ENCODE results near the gene FAM13A. TPM values are rescaled to one million over a fixed set of nuclear protein-coding genes. Genes with fewer than 3 reads are reported as not detected.

Gene FAM13A
- total and polyA plus RNA-seq, 2 of the 8 experiments (the other 6 are each of a cell fraction or from before 2014, with no cell fraction given): 7.1 to 16.5 TPM

GRCh38 chr4:88771883-88772450, 285.0 kb downstream of the FAM13A start:
- Histone ChIP-seq H2BK15ac (ENCODE audit: low read length) (no peak overlapping the region), H3K36me3 (ENCODE audit: control insufficient read depth in 2 of 4, insufficient read depth in 4 of 4, low read length in 3 of 4) (no peaks in the 10 kb centered on the region), H3K18ac (ENCODE audit: extremely low read depth, low read length) (no peak overlapping the region), H2BK5ac (ENCODE audit: low read depth, low read length) (no peak overlapping the region), H3K23me2 (ENCODE audit: low read depth, low read length) (no peaks in the 10 kb centered on the region), H2BK12ac (ENCODE audit: low read depth, low read length) (no peak overlapping the region), H4K8ac (ENCODE audit: extremely low read depth, insufficient read depth, low read length) (no peak overlapping the region), H3K4ac (replicated peaks; ENCODE audit: insufficient read length, low read depth, low read length) (no peak overlapping the region), H3K27me3 (replicated peaks in 1 of 4; ENCODE audit: control insufficient read depth in 3 of 4, extremely low read depth in 1 of 4, insufficient read depth in 3 of 4, low read length in 3 of 4) (no peaks in the 10 kb centered on the region), H3K79me1 (ENCODE audit: low read depth, low read length) (no peaks in the 10 kb centered on the region), H3K9ac (replicated peaks in 1 of 4; ENCODE audit: extremely low read depth in 1 of 4, low read depth in 3 of 4, low read length in 3 of 4) (no peak overlapping the region), H3K4me3 (ENCODE audit: extremely low read depth in 1 of 4, insufficient read depth in 2 of 4, low read depth in 3 of 4, low read length in 4 of 4) (no peak overlapping the region), H3K4me2 (ENCODE audit: insufficient read depth in 1 of 2, low read depth in 2 of 2, low read length in 2 of 2) (no peak overlapping the region), H2AK5ac (ENCODE audit: low read depth, low read length) (no peak overlapping the region), H3K14ac (ENCODE audit: insufficient read length) (no peak overlapping the region), H3K27ac (ENCODE audit: low read depth, low read length) (no peak overlapping the region), H3K23ac (ENCODE audit: insufficient read length) (no peak overlapping the region), H3K9me3 (ENCODE audit: insufficient read depth in 2 of 2, low read depth in 1 of 2, low read length in 1 of 2) (no peaks in the 10 kb centered on the region), H3K79me2 (ENCODE audit: control insufficient read depth in 1 of 2, insufficient read depth in 2 of 2, low read length in 2 of 2) (no peaks in the 10 kb centered on the region), H4K20me1 (replicated peaks in 1 of 2; ENCODE audit: control insufficient read depth in 1 of 2, insufficient read depth in 2 of 2, low read length in 2 of 2) (no peaks in the 10 kb centered on the region), H2AFZ (ENCODE audit: low read length) (no peak overlapping the region), H4K91ac (replicated peaks; ENCODE audit: insufficient read length, low read length) (no peak overlapping the region), H4K5ac (ENCODE audit: insufficient read length, low read depth, low read length) (no peak overlapping the region), H3K4me1 (replicated peaks in 1 of 4; ENCODE audit: control insufficient read depth in 3 of 4, insufficient read depth in 4 of 4, low read length in 3 of 4) (no peaks in the 10 kb centered on the region), H2BK20ac (ENCODE audit: low read length) (no peak overlapping the region), H3K56ac (replicated peaks; ENCODE audit: insufficient read length, low read depth, low read length) (no peak overlapping the region), H2BK120ac (replicated peaks; ENCODE audit: low read depth, low read length) (no peak overlapping the region)
- DNase-seq (ENCODE audit: low read depth in 1 of 2, low spot score in 2 of 2) (no peak), FAIRE-seq (no peak)
- ChIA-PET POLR2A (ENCODE audit: partially characterized antibody) (no interaction called here), CTCF (ENCODE audit: partially characterized antibody) (interaction anchor here (1.1 to 1.4 kb wide), 2 partner anchors 14 to 113 kb away, joined by 3 to 5 read pairs; no protein-coding TSS in a partner anchor)
- WGBS, 2 experiments (ENCODE audit: extremely low coverage in 1 of 2, insufficient coverage in 1 of 2, insufficient read length in 1 of 2, insufficient replicate concordance in 2 of 2, low coverage in 1 of 2, low lambda C conversion rate in 2 of 2, missing lambda C conversion rate in 1 of 2): 85% methylated on average over 4 of the region's 4 CpGs; no CpG with 5 or more reads in 1 of the 2 experiments
- TF ChIP-seq CBX8 (IDR thresholded peaks at IDR 0.05; ENCODE audit: borderline replicate concordance, low read depth, low read length) (no peak), ASH2L (IDR thresholded peaks at IDR 0.05; ENCODE audit: low read length) (no peak), SIRT6 (IDR thresholded peaks at IDR 0.05; ENCODE audit: low read length) (no peak), EP300 (IDR thresholded peaks at IDR 0.05; ENCODE audit: borderline replicate concordance in 1 of 2, low read depth in 2 of 2, low read length in 2 of 2) (no peak), TBP (IDR thresholded peaks at IDR 0.05; ENCODE audit: low read depth, low read length) (no peak), CHD2 (IDR thresholded peaks at IDR 0.05; ENCODE audit: low read length) (no peak), RAD21 (IDR thresholded peaks at IDR 0.05 in 1 of 2, conservative IDR thresholded peaks at IDR 0.05 in 1 of 2; ENCODE audit: low read depth in 2 of 2, low read length in 2 of 2) (no peak)

Data from H1 (cell line).